K562 (cell line): ENCODE measurements around the gene ELMO1. TPM values are rescaled to one million over a fixed set of nuclear protein-coding genes. Genes with fewer than 3 reads are reported as not detected.

Source experiments
- ATAC-seq: fragments of 200-7000 bp; cut with Tn5 transposase; 3 replicates; pipeline ENCODE4 v1.9.1; 2020; ENCODE audit warnings: moderate library complexity
- BruUV-seq: library from RNA; stranded (reverse); fragments of 400-500 nt; replicated peaks from 2 replicates; lab custom pipeline; 2021; lab: Mats Ljungman, UMichigan
- CTCF ChIA-PET: fragments of 300-600 bp; formaldehyde crosslinking; extraction: SDS; loops from one replicate; lab custom pipeline; 2021; ENCODE audit warnings: low intra/inter-chr PET ratio; lab: Yijun Ruan, JAX
- POLR2A ChIA-PET: fragments of 300-600, 350-650 bp; sonication (Branson Sonifier 250); formaldehyde crosslinking; extraction: SDS; loops from one replicate; lab custom pipeline; 2021; ENCODE audit warnings: antibody characterized with exemption, inconsistent platforms; lab: Yijun Ruan, JAX
- DNase-seq, 4 experiments: peaks; one replicate each; pipeline versions ENCODE4 v3.0.0 to v3.0.0-alpha.2; 2011 to 2018; ENCODE audit warnings: low spot score in 3 of 4, mixed read lengths in 3 of 4; ENCODE audit errors: extremely low read depth in 1 of 4
- FAIRE-seq: peaks from 2 replicates; lab custom pipeline; 2011; peaks lifted over from hg19 to GRCh38; lab: Jason Lieb, UNC
- H2AFZ ChIP-seq: 2 replicates; pipeline ENCODE4 v1.6.0; 2011; ENCODE audit warnings: low read depth, low read length, control low read depth, inconsistent platforms
- H3K27ac ChIP-seq: fragments of 200-600 bp; 3 replicates; pipeline ENCODE4 v1.8.0; 2011; ENCODE audit warnings: low read depth, mild to moderate bottlenecking, control low read depth, inconsistent platforms, low read length, moderate library complexity, mixed read lengths; ENCODE audit errors: extremely low read depth
- H3K27me3 ChIP-seq, 2 experiments: fragments of 300-600 bp in 1 of 2; 2 replicates in 1 of 2; 3 replicates in 1 of 2; pipeline versions ENCODE4 v1.6.0 to v1.8.0; 2011; ENCODE audit warnings: inconsistent platforms in 2 of 2, low read length in 2 of 2, mild to moderate bottlenecking in 1 of 2, mixed read lengths in 1 of 2, moderate library complexity in 1 of 2; ENCODE audit not compliant: control insufficient read depth in 2 of 2, insufficient read depth in 2 of 2
- H3K36me3 ChIP-seq: fragments of 300-600 bp; 3 replicates; pipeline ENCODE4 v1.8.0; 2011; ENCODE audit warnings: mild to moderate bottlenecking, low read length, inconsistent platforms; ENCODE audit not compliant: control insufficient read depth, insufficient read depth
- H3K4me1 ChIP-seq, 2 experiments: fragments of 200-600 bp in 1 of 2; replicated peaks in 1 of 2; 2 replicates in 1 of 2; 3 replicates in 1 of 2; pipeline versions ENCODE4 v1.5.1 to v1.8.0; 2011; ENCODE audit warnings: inconsistent platforms in 2 of 2, low read length in 2 of 2, mild to moderate bottlenecking in 1 of 2, mixed read lengths in 1 of 2, moderate library complexity in 1 of 2; ENCODE audit not compliant: control insufficient read depth in 2 of 2, insufficient read depth in 2 of 2
- H3K4me2 ChIP-seq: 2 replicates; pipeline ENCODE4 v1.6.1; 2011; ENCODE audit warnings: low read length, control low read depth, inconsistent platforms, mixed read lengths; ENCODE audit not compliant: insufficient read depth
- H3K4me3 ChIP-seq: fragments of 200-600 bp; sonication (generic), shearing (Covaris generic); 2 replicates; pipeline ENCODE4 v1.5.1; 2016; ENCODE audit warnings: control low read depth, inconsistent platforms
- H3K79me2 ChIP-seq: fragments of 200-600 bp; 3 replicates; pipeline ENCODE4 v1.8.0; 2011; ENCODE audit warnings: low read length, inconsistent platforms; ENCODE audit not compliant: control insufficient read depth, insufficient read depth
- H3K9ac ChIP-seq, 2 experiments: 2 replicates each; pipeline versions ENCODE4 v1.6.0 to v1.6.1; 2011; ENCODE audit warnings: low read depth in 2 of 2, low read length in 2 of 2, control low read depth in 1 of 2, inconsistent platforms in 1 of 2, mild to moderate bottlenecking in 1 of 2, mixed read lengths in 1 of 2; ENCODE audit not compliant: insufficient read depth in 1 of 2
- H3K9me1 ChIP-seq: one replicate; pipeline ENCODE4 v1.6.0; 2011; ENCODE audit warnings: inconsistent platforms, mild to moderate bottlenecking, low read length, moderate library complexity; ENCODE audit not compliant: control insufficient read depth, insufficient read depth
- H3K9me3 ChIP-seq: replicated peaks from 2 replicates; pipeline ENCODE4 v1.5.1; 2011; ENCODE audit warnings: low read depth, low read length, inconsistent platforms; ENCODE audit not compliant: control insufficient read depth, insufficient read depth
- H4K20me1 ChIP-seq: replicated peaks from 2 replicates; pipeline ENCODE4 v1.6.1; 2011; ENCODE audit warnings: low read length, inconsistent platforms, mixed read lengths; ENCODE audit not compliant: control insufficient read depth, insufficient read depth
- AFF1 ChIP-seq, 2 experiments: fragments of 450-650 bp; IDR thresholded peaks; 2 replicates each; pipeline ENCODE4 v1.6.1; 2018; ENCODE audit warnings: mild to moderate bottlenecking in 2 of 2, low read depth in 1 of 2; ENCODE audit not compliant: partially characterized antibody in 2 of 2
- CC2D1A ChIP-seq: fragments of 450-650 bp; IDR thresholded peaks from 2 replicates; pipeline ENCODE4 v1.6.1; 2017; ENCODE audit warnings: mild to moderate bottlenecking
- CREB5 ChIP-seq: fragments of 250-450 bp; sonication (Bioruptor Pico); IDR thresholded peaks from 2 replicates; pipeline ENCODE4 v1.5.0; 2020; ENCODE audit warnings: mild to moderate bottlenecking
- ELF1 ChIP-seq: fragments of 200-800 bp; sonication (Bioruptor generic); IDR thresholded peaks from 2 replicates; pipeline ENCODE4 v1.6.1; 2016; ENCODE audit warnings: missing genetic modification characterization, missing compliant biosample characterization
- MIER1 ChIP-seq: fragments of 450-650 bp; IDR thresholded peaks from 2 replicates; pipeline ENCODE4 v1.6.1; 2016; ENCODE audit warnings: antibody characterized with exemption, mild to moderate bottlenecking, low read depth
- MYNN ChIP-seq, 2 experiments: sonication (generic); formaldehyde crosslinking in 1 of 2; IDR thresholded peaks; 2 replicates each; pipeline versions ENCODE4 v1.5.0 to v1.6.1; 2016 to 2020; ENCODE audit warnings: antibody characterized with exemption in 1 of 2, missing genetic modification reagents in 1 of 2
- PYGO2 ChIP-seq: fragments of 450-650 bp; IDR thresholded peaks from 2 replicates; pipeline ENCODE4 v1.6.1; 2016; ENCODE audit warnings: mild to moderate bottlenecking, missing genetic modification characterization, moderate library complexity, missing compliant biosample characterization
- UBTF ChIP-seq, 2 experiments: IDR thresholded peaks; 2 replicates each; pipeline ENCODE4 v1.6.1; 2012; ENCODE audit warnings: improper control_type of control experiment in 2 of 2, low read depth in 2 of 2, low read length in 2 of 2, borderline replicate concordance in 1 of 2
- ZNF133 ChIP-seq: fragments of 250-450 bp; sonication (Bioruptor Pico); IDR thresholded peaks from 2 replicates; pipeline ENCODE4 v1.4.0; 2020; ENCODE audit warnings: mild to moderate bottlenecking
- ZNF280A ChIP-seq: fragments of 450-650 bp; IDR thresholded peaks from 2 replicates; pipeline ENCODE4 v1.6.1; 2018; ENCODE audit warnings: mild to moderate bottlenecking, low read depth; ENCODE audit not compliant: partially characterized antibody
- ZNF778 ChIP-seq: fragments of 450-650 bp; formaldehyde crosslinking; IDR thresholded peaks from 2 replicates; pipeline ENCODE4 v1.4.0; 2020; ENCODE audit warnings: mild to moderate bottlenecking, moderate library complexity
- WGBS: fragments of 100-300 bp; shearing (Covaris generic); methylation state at CpG from one replicate; pipeline ENCODE4 v1.1.6; 2016; ENCODE audit warnings: low coverage, mixed read lengths; ENCODE audit not compliant: insufficient coverage; ENCODE audit errors: missing lambda C conversion rate; 5-methylcytosine and 5-hydroxymethylcytosine counted together
- in situ Hi-C: fragments of 300-500 bp; cut with MboI; formaldehyde crosslinking; loops from 4 replicates; pipeline ENCODE4 v1.15.0; 2018; ENCODE audit warnings: inconsistent platforms, mixed read lengths
- intact Hi-C: fragments of 100-400 bp; cut with micrococcal nuclease; formaldehyde crosslinking; loops from 2 replicates; pipeline ENCODE4 v1.14.2; 2022
- polyA plus RNA-seq, 8 experiments: library from polyadenylated mRNA; depleted of rRNA in 4 of 8; stranded (reverse) in 5 of 8; unstranded in 3 of 8; fragments of >200 nt; fragmentation: Nextera tagmentation in 2 of 8; fragmentation: Illumina TruSeq in 1 of 8; extraction: Ambion mirVana in 2 of 8; extraction: Trizol in 1 of 8; gene quantifications; 2 replicates each; pipeline versions ENCODE4 v1.2.1 to v1.2.3, GENCODE V29; 2011 to 2014; ENCODE audit warnings: inconsistent platforms in 1 of 8, missing spikeins in 1 of 8
- total RNA-seq, 7 experiments: library from RNA; depleted of rRNA in 6 of 7; stranded (reverse); fragments of >200 nt in 6 of 7; fragmentation: Illumina TruSeq in 2 of 7; extraction: Trizol in 2 of 7; gene quantifications; 2 replicates each; pipeline versions ENCODE4 v1.2.1 to v1.2.3, GENCODE V29; 2011 to 2021; ENCODE audit warnings: low replicate concordance in 1 of 7

The ELMO1 gene
- total and polyA plus RNA-seq, 9 of the 15 experiments (the other 6 are each of a cell fraction or from before 2014, with no cell fraction given) = 0.36 to 7.2 (median 3.6) TPM

- TF ChIP-seq PYGO2 (tag) = no peak
These were observed 593.3 kb downstream of the ELMO1 start (continued) for GRCh38 chr7:36855330-36855729.

GRCh38 chr7:36854652-36855051, 594.0 kb downstream of the ELMO1 start:
- intact Hi-C loops (no loop called here), in situ Hi-C loops (no loop called here)
- ATAC-seq (no peak), FAIRE-seq (no peak), DNase-seq (no peak)
- Histone ChIP-seq H3K27me3 (no peaks in the 10 kb centered on the region), H3K4me3 (no peak overlapping the region), H3K79me2 (no peaks in the 10 kb centered on the region), H3K27ac (no peak overlapping the region), H2AFZ (no peak overlapping the region), H3K9me1 (no peaks in the 10 kb centered on the region), H3K9ac (no peak overlapping the region), H3K4me2 (no peak overlapping the region), H3K36me3 (no peaks in the 10 kb centered on the region), H3K9me3 (no peaks in the 10 kb centered on the region), H4K20me1 (no peaks in the 10 kb centered on the region), H3K4me1 (no peaks in the 10 kb centered on the region)
- WGBS = 5% methylated on average over 9 of the region's 9 CpGs
- no TSS peak for BruUV-seq
- ChIA-PET POLR2A (no interaction called here), CTCF (interaction anchor here (0.7 kb wide), 1 partner anchor 967 kb away, joined by 3 read pairs; no protein-coding TSS in a partner anchor)
- TF ChIP-seq AFF1 (IDR thresholded peaks at IDR 0.05; ENCODE audit: low read depth in 1 of 2, partially characterized antibody in 2 of 2) (no peak), UBTF (IDR thresholded peaks at IDR 0.05; ENCODE audit: borderline replicate concordance in 1 of 2, low read depth in 2 of 2, low read length in 2 of 2) (no peak), MYNN (IDR thresholded peaks at IDR 0.05) (no peak), MYNN (CRISPR knock-in tag; IDR thresholded peaks at IDR 0.05) (no peak), CREB5 (no peak), CC2D1A (no peak), MIER1 (no peak), ZNF133 (CRISPR knock-in tag) (no peak), ELF1 (tag) (no peak), ZNF280A (no peak), ZNF778 (CRISPR knock-in tag) (no peak)
